Endothelial cell of umbilical vein (primary cell): Measurements from ENCODE around the gene PPIL6.
"Not testable (repeated sequence)": the region's sequence is repeated elsewhere in the genome, so short reads cannot be mapped to it uniquely, and the experiment has no call there.

ENCODE experiments used
- CTCF ChIP-seq, 2 donors: IDR thresholded peaks; 1 replicate in 1 of 2; 2 replicates in 1 of 2; pipeline ENCODE4 v1.5.1; 2011; ENCODE audit warnings: low read length in 2 of 2, mild to moderate bottlenecking in 2 of 2, moderate library complexity in 2 of 2, control low read depth in 1 of 2, inconsistent platforms in 1 of 2, low read depth in 1 of 2; ENCODE audit not compliant: insufficient read depth in 1 of 2; ENCODE audit errors: extremely low read depth in 1 of 2
- EZH2 ChIP-seq: IDR thresholded peaks from 2 replicates; pipeline ENCODE4 v1.6.1; 2012; ENCODE audit warnings: borderline replicate concordance, low read depth, mild to moderate bottlenecking, moderate library complexity, low read length, inconsistent platforms; ENCODE audit not compliant: severe bottlenecking
- GATA2 ChIP-seq: IDR thresholded peaks from 2 replicates; pipeline ENCODE4 v1.7.0; 2011; ENCODE audit warnings: low read depth, mild to moderate bottlenecking, moderate library complexity, mixed read lengths, low read length; ENCODE audit not compliant: insufficient read length, insufficient read depth
- JUN ChIP-seq: IDR thresholded peaks from 2 replicates; pipeline ENCODE4 v1.6.1; 2011; ENCODE audit warnings: borderline replicate concordance, low read depth; ENCODE audit not compliant: insufficient read length, insufficient read depth
- MAX ChIP-seq: IDR thresholded peaks from 2 replicates; pipeline ENCODE4 v1.6.1; 2011; ENCODE audit not compliant: insufficient read depth, insufficient read length
- MYC ChIP-seq: IDR thresholded peaks from one replicate; pipeline ENCODE4 v1.6.1; 2011; ENCODE audit warnings: mild to moderate bottlenecking, low read depth, low read length
- POLR2A ChIP-seq: IDR thresholded peaks from 2 replicates; pipeline ENCODE4 v1.6.1; 2012; ENCODE audit warnings: low read depth, mild to moderate bottlenecking, control low read depth, low read length
- POLR2AphosphoS5 ChIP-seq: IDR thresholded peaks from 2 replicates; pipeline ENCODE4 v1.6.1; 2012; ENCODE audit warnings: low read depth, mild to moderate bottlenecking, control low read depth, low read length, moderate library complexity; ENCODE audit not compliant: insufficient read depth

GRCh38 chr6:109364382-109365078, 75.9 kb downstream of the PPIL6 start:
- TF ChIP-seq CTCF (IDR thresholded peaks at IDR 0.05; ENCODE audit: extremely low read depth in 1 of 2, insufficient read depth in 1 of 2, low read depth in 1 of 2, low read length in 2 of 2); EZH2; POLR2AphosphoS5; POLR2A; JUN; MYC; MAX; GATA2: not testable (repeated sequence)
